Measurements from ENCODE around the gene CDK3. TPM values are rescaled to one million over a fixed set of nuclear protein-coding genes. Genes with fewer than 3 reads are reported as not detected.
A peak's percentile ranks its signal among the peaks of the same experiment; 100 is the strongest.

CDK3 gene
- total RNA-seq, 4 donors from 2014 or later = 2.4 to 6.6 (median 3.6) TPM

DNA sequence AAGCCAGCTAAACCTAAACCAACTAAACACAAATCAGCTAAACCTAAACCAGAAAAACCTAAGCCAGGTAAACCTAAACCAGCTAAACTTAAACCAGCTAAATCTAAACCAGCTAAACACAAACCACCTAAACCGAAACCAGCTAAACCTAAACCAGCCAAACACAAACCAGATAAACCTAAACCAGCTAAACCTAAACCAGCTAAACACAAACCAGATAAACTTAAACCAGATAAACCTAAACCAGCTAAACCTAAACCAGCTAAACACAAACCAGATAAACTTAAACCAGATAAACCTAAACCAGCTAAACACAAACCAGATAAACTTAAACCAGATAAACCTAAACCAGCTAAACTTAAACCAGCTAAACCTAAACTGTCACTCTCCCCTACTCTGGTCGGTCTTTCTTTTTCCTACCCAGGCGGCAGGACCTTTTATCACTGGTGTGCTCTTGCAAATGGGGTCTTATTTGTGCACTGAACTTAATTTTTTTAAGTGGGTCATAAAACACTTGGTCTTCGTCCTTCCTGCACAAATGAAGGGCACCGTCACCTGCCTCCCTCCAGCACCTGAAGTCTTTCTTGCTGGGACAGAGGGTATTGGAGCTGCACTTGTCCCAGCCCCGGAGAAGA is 19.3 kb downstream of the CDK3 start:
- Histone ChIP-seq H3K9me3 (no peaks in the 10 kb centered on the region), H3K27me3 (peaks cover 0 to 19% (median 0%) of the 10 kb centered on the region in 4 donors), H3K36me3 (peaks cover 5 to 93% (median 5%) of the 10 kb centered on the region in 3 donors), H3K4me3 (no peak overlapping the region), H3K4me1 (peaks cover 0 to 31% (median 3%) of the 10 kb centered on the region in 3 donors), H3K27ac (no peak overlapping the region)
- TF ChIP-seq POLR2A (IDR thresholded peaks at IDR 0.05) (no peak), CTCF (IDR thresholded peaks at IDR 0.05) (no peak)
- 79 to 87% methylated on average over 6 of the region's 6 CpGs for WGBS, 2 donors
- DNase-seq = no peak
- intact Hi-C loops (cut with DNase I) = loop anchor here (10.0 kb wide), 1 partner anchor 265 kb away; no protein-coding TSS in a partner anchor

GRCh38 chr17:76022285-76022684 is 21.6 kb downstream of the CDK3 start:
- no peak overlapping the region for H3K4me3 ChIP-seq
- H3K36me3 ChIP-seq = peaks cover 5 to 70% (median 5%) of the 10 kb centered on the region in 3 donors
- H3K27me3 ChIP-seq = peaks cover 0 to 16% (median 0%) of the 10 kb centered on the region in 4 donors
- peaks cover 0 to 28% (median 0%) of the 10 kb centered on the region in 3 donors for H3K4me1 ChIP-seq
- no peak for DNase-seq
- intact Hi-C loops (cut with DNase I) = no loop called here
- WGBS, 2 donors = 80% methylated on average over 4 of the region's 24 CpGs; no CpG with 5 or more reads in 1 of the 2 donors
- no peaks in the 10 kb centered on the region for H3K9me3 ChIP-seq
- TF ChIP-seq POLR2A (IDR thresholded peaks at IDR 0.05) (no peak), CTCF (IDR thresholded peaks at IDR 0.05) (no peak)
- H3K27ac ChIP-seq = no peak overlapping the region

DNA sequence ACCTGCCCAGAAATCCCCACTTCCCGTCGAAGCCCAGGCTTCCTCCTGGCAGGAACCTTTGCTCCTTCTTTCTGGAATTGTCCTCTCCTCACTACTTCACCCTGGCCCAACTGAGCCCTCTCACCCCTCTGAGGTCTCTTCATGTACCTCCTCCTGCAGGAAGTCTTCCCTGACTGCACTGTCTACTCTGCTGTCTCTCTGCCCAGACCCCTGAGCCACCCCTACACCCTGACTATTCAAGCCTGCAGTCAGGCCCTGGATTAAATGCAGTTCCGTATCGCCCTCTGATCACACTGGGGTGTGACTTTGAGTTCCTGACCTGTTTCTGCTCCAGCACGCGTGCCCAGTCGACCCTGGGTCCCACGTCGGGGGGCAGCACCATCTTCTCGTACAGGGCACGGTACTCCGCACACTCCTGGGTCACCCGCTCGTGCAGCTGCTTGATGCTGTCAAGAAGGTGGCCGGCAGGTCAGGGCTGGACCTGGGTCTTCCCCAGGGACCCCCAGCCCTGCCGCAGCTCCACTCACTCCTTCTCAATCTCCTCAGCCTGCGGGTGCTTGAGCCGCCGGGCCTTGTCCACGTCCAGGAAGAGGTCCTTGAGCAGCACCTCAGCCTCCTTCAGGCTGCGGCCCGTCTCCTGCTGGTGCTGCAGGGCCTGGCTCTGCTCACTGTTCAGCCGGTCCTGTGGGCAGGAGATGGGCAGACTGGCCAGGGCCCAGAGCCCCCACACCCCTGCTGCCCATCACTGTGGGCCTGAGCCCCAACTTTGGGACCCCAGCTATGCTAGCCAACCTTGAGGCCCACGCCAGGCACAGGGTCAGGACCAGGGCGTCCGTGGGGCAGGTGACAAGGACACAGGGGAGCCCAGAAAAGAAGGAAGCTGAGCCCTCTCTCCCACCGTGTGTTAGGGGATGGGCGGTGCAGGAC is 22.6 kb downstream of the CDK3 start:
- peaks cover 0 to 36% (median 5%) of the 10 kb centered on the region in 3 donors for H3K4me1 ChIP-seq
- peak overlapping the region in 3 of 4 donors; percentile 97 to 99 (median 97) for H3K27ac ChIP-seq
- H3K9me3 ChIP-seq = no peaks in the 10 kb centered on the region
- 85 to 91% methylated on average over 4 to 18 of the region's 28 CpGs for WGBS, 2 donors
- TF ChIP-seq CTCF (IDR thresholded peaks at IDR 0.05) (no peak), POLR2A (IDR thresholded peaks at IDR 0.05) (no peak)
- H3K27me3 ChIP-seq = peaks cover 0 to 16% (median 0%) of the 10 kb centered on the region in 4 donors
- DNase-seq = no peak
- H3K4me3 ChIP-seq = no peak overlapping the region
- H3K36me3 ChIP-seq = peaks cover 4 to 61% (median 5%) of the 10 kb centered on the region in 3 donors
- intact Hi-C loops (cut with DNase I) = no loop called here

GRCh38 chr17:76023900-76024237 is 23.2 kb downstream of the CDK3 start:
- no peak for TF ChIP-seq POLR2A (IDR thresholded peaks at IDR 0.05)
- no peak for TF ChIP-seq CTCF (IDR thresholded peaks at IDR 0.05)
- Histone ChIP-seq H3K27me3 (peaks cover 0 to 16% (median 0%) of the 10 kb centered on the region in 4 donors), H3K36me3 (peaks cover 0 to 54% (median 3%) of the 10 kb centered on the region in 3 donors), H3K4me3 (peak overlapping the region in 2 of 4 donors; percentile 68 to 77), H3K4me1 (peaks cover 0 to 43% (median 5%) of the 10 kb centered on the region in 3 donors), H3K9me3 (no peaks in the 10 kb centered on the region), H3K27ac (peak overlapping the region in 3 of 4 donors; percentile 97 to 99 (median 97))
- intact Hi-C loops (cut with DNase I) = no loop called here
- DNase-seq = no peak
- WGBS, 2 donors = 89 to 100% methylated on average over 1 to 7 of the region's 9 CpGs

Data from esophagus squamous epithelium (tissue), 5 donors.